ENCODE results near the gene ATP1B3.
"Not testable (repeated sequence)": the region's sequence is repeated elsewhere in the genome, so short reads cannot be mapped to it uniquely, and the experiment has no call there.

The ATP1B3 gene

GRCh38 chr3:141875893-141876380, 506 bp upstream of the ATP1B3 start:
- peak overlapping the region; percentile 87 for H3K4me3 Mint-ChIP-seq
- no peaks in the 10 kb centered on the region for H3K9me3 Mint-ChIP-seq
- peak overlapping the region; percentile 87 for H3K27ac Mint-ChIP-seq
- H3K36me3 Mint-ChIP-seq (ENCODE audit: low read depth): peaks cover 2% of the 10 kb centered on the region
- no peaks in the 10 kb centered on the region for H3K27me3 Mint-ChIP-seq (ENCODE audit: low read depth)
- peaks cover 24% of the 10 kb centered on the region for H3K4me1 Mint-ChIP-seq (ENCODE audit: low read depth)

GRCh38 chr3:141876891-141877621, 613 bp downstream of the ATP1B3 start:
- Mint-ChIP-seq H3K4me1 (ENCODE audit: low read depth) (peaks cover 32% of the 10 kb centered on the region), H3K4me3 (peak overlapping the region; percentile 88), H3K9me3 (no peaks in the 10 kb centered on the region), H3K27me3 (ENCODE audit: low read depth) (no peaks in the 10 kb centered on the region), H3K27ac (peak overlapping the region; percentile 90), H3K36me3 (ENCODE audit: low read depth) (peaks cover 2% of the 10 kb centered on the region)

DNA sequence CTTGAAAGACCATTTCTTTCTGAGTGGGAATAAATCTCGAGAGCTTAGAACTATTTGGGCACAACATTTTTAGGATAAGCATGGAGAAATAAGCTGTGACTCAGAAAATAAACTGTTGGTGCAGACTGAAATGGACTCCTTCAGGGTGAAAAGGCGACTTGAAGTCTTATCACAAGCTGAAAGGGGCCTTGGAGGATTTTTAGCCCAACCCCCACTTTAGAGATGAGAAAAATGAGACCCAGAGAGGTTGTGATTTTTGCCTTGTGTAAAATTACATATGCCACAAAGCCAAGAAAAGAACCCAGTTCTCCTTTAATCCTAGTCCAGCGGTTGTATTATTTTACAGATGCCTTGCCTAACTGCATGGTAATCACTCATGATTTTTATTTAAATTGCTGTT, 1.5 kb downstream of the ATP1B3 start:
- Mint-ChIP-seq H3K4me3 (peak overlapping the region; percentile 88), H3K27me3 (ENCODE audit: low read depth) (no peaks in the 10 kb centered on the region), H3K36me3 (ENCODE audit: low read depth) (peaks cover 2% of the 10 kb centered on the region), H3K9me3 (no peaks in the 10 kb centered on the region), H3K4me1 (ENCODE audit: low read depth) (peaks cover 33% of the 10 kb centered on the region), H3K27ac (peak overlapping the region; percentile 90)

DNA sequence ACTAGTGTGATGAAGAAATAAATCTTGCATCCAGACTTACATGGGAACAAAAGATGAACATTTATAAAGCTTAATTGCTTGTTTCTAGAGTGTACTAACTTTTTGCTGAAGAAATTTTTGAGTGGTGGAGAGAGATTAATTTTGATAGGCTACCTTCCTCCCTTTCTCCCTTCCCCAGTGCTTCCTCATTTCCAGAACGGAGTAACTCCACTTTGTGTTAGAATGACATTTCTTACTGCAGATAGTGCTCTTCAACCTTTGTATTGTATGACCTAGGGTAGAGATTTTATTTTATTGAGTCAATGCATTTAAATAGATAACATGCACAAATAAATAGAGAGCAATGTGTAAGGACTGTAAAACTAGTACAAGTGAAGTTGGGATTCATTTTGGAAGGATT, 1.9 kb downstream of the ATP1B3 start:
- H3K4me3 Mint-ChIP-seq: peak overlapping the region; percentile 88
- no peaks in the 10 kb centered on the region for H3K27me3 Mint-ChIP-seq (ENCODE audit: low read depth)
- H3K27ac Mint-ChIP-seq: no peak overlapping the region
- H3K4me1 Mint-ChIP-seq (ENCODE audit: low read depth): peaks cover 33% of the 10 kb centered on the region
- H3K9me3 Mint-ChIP-seq: no peaks in the 10 kb centered on the region
- peaks cover 2% of the 10 kb centered on the region for H3K36me3 Mint-ChIP-seq (ENCODE audit: low read depth)

DNA sequence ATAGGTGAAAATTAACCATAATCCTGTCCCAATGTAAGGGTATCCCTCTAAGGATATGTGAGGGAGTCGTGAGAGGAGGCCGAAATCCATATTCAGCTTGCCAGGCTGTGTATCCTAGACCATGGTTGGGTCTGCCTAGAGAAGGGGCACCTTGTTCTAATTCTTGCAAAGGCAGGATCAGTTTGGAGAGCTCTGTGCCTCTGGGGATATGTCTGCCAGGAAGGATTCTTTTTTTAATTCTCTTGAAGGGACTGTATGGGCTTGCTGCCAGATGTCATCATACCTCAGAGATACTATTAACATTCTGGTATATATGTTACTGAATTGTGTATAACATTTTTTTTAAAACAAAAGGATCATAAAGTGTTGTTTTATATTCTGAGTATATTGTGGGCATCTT, 2.4 kb downstream of the ATP1B3 start:
- Mint-ChIP-seq H3K27ac (no peak overlapping the region), H3K27me3 (ENCODE audit: low read depth) (no peaks in the 10 kb centered on the region), H3K4me3 (no peak overlapping the region), H3K4me1 (ENCODE audit: low read depth) (peaks cover 33% of the 10 kb centered on the region), H3K36me3 (ENCODE audit: low read depth) (peaks cover 2% of the 10 kb centered on the region), H3K9me3 (no peaks in the 10 kb centered on the region)

GRCh38 chr3:141881702-141882101, 5.3 kb downstream of the ATP1B3 start:
- no peaks in the 10 kb centered on the region for H3K27me3 Mint-ChIP-seq (ENCODE audit: low read depth)
- H3K36me3 Mint-ChIP-seq (ENCODE audit: low read depth): peaks cover 9% of the 10 kb centered on the region
- H3K9me3 Mint-ChIP-seq: no peaks in the 10 kb centered on the region
- no peak overlapping the region for H3K27ac Mint-ChIP-seq
- no peak overlapping the region for H3K4me3 Mint-ChIP-seq
- H3K4me1 Mint-ChIP-seq (ENCODE audit: low read depth): peaks cover 35% of the 10 kb centered on the region

DNA sequence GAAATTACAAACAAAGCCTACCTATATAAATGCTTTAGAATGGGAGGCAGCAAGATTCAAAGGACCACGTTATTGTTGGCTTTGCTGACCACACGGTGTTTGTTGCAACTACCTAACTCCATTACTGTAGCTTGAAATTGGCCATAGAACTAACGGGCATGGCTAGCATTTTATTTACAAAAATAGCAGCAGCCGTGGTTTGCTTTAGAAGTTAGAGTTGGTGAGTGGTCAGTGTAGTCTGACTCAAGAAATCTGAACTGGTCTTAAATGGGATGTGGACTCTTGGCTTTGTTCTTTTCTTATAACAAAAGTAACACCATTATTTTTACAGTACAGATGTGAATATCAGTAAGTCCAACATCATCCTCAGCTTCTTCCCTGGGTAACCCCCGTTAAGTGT, 10.6 kb downstream of the ATP1B3 start:
- Mint-ChIP-seq H3K27me3 (ENCODE audit: low read depth) (no peaks in the 10 kb centered on the region), H3K36me3 (ENCODE audit: low read depth) (peaks cover 24% of the 10 kb centered on the region), H3K27ac (no peak overlapping the region), H3K4me1 (ENCODE audit: low read depth) (peaks cover 16% of the 10 kb centered on the region), H3K9me3 (peaks cover 8% of the 10 kb centered on the region), H3K4me3 (no peak overlapping the region)

DNA sequence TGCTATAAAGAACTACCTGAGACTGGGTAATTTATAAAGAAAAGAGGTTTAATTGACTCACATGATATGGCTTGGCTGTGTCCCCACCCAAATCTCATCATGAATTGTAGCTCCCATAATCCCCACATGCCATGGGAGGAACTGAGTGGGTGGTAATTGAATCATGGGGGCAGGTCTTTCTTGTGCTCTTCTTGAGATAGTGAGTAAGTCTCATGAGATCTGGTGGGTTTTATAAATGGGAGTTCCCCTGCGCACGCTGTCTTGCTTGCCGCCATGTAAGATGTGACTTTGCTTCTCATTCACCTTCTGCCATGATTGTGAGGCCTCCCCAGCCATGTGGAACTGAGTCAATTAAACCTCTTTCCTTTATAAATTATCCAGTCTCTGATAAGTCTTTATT, 12.1 kb downstream of the ATP1B3 start:
- peaks cover 28% of the 10 kb centered on the region for H3K36me3 Mint-ChIP-seq (ENCODE audit: low read depth)
- peaks cover 19% of the 10 kb centered on the region for H3K4me1 Mint-ChIP-seq (ENCODE audit: low read depth)

DNA sequence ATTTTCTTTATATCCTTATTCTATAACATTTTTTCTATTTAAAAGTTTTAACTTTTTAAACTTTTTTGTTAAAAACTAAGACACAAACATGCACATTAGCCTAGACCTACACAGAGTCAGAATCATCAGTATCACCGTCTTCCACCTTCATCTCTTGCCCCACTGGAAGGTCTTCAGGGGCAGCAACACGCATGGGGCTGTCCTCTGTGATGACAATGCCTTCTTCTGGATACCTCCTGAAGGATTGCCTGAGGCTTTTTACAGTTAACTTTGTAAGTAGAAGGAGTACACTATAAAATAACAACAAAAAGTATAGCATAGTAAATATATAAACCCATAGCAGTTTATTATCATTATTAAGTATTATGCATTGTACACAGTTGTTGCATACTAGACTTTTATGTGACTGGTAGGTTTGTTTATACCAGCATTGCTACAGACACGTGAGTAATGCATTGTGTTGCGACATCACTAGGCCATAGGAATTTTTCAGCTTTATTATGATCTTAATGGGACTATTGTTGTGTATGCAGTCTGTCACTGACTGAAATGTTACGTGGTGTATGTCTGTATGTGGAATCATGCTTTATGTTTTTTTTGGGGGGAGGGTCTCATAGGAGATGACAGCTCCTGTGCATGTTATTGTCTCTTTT, 18.2 kb downstream of the ATP1B3 start:
- peaks cover 25% of the 10 kb centered on the region for H3K36me3 Mint-ChIP-seq (ENCODE audit: low read depth)
- H3K4me3 Mint-ChIP-seq: no peak overlapping the region
- H3K4me1 Mint-ChIP-seq (ENCODE audit: low read depth): peaks cover 12% of the 10 kb centered on the region
- H3K27ac Mint-ChIP-seq: no peak overlapping the region
- H3K27me3 Mint-ChIP-seq (ENCODE audit: low read depth): no peaks in the 10 kb centered on the region
- H3K9me3 Mint-ChIP-seq: peaks cover 10% of the 10 kb centered on the region

More for the DNA sequence above, 12.1 kb downstream of the ATP1B3 start:
- not testable (repeated sequence) for H3K27me3 Mint-ChIP-seq (ENCODE audit: low read depth); H3K4me3 Mint-ChIP-seq; H3K27ac Mint-ChIP-seq; H3K9me3 Mint-ChIP-seq

GRCh38 chr3:141895731-141896130, 19.3 kb downstream of the ATP1B3 start:
- Mint-ChIP-seq H3K27me3 (ENCODE audit: low read depth) (no peaks in the 10 kb centered on the region), H3K9me3 (peaks cover 17% of the 10 kb centered on the region), H3K27ac (no peak overlapping the region), H3K4me3 (no peak overlapping the region), H3K4me1 (ENCODE audit: low read depth) (peaks cover 12% of the 10 kb centered on the region), H3K36me3 (ENCODE audit: low read depth) (peaks cover 31% of the 10 kb centered on the region)

DNA sequence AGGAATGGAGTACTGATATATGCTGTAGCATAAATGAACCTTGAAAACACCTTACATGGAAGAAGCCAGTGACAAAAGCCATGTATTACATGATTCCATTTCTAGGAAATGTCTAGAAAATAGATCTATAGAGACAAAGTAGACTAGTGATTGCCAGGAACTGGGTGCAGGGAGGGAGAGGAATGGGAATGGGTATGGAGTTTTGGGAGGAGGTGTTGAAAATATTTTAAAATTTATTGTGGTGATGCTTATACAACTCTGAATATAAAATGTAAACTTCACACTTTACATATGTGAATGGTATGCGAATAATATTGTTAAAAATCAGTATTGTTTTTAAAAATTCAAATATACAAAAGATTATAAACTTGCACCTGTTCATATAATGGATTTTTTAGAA, 22.5 kb downstream of the ATP1B3 start:
- Mint-ChIP-seq H3K4me1 (ENCODE audit: low read depth) (peaks cover 13% of the 10 kb centered on the region), H3K27ac (no peak overlapping the region), H3K36me3 (ENCODE audit: low read depth) (peaks cover 34% of the 10 kb centered on the region)

DNA sequence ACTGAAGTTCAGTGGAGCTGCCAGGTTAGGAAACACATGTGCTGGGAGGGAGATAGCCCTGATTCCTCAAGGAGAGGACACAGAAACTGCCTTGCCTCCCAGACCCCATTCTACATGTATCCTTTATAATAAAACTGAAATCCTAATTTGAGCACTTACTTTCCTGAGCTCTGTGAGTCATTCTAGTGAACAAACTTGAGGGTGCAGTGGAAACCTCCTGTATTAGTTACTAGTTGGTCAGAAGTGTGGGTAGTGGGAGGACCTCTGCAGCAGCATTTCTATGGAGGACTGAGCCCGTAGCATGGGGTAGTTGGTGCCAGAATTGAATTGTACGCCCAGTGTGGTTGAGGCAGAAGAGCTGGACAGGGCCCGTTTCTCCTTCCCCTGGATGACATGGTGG, 23.9 kb downstream of the ATP1B3 start:
- Mint-ChIP-seq H3K36me3 (ENCODE audit: low read depth) (peaks cover 34% of the 10 kb centered on the region), H3K4me3 (no peak overlapping the region), H3K9me3 (peaks cover 17% of the 10 kb centered on the region), H3K27ac (no peak overlapping the region), H3K27me3 (ENCODE audit: low read depth) (no peaks in the 10 kb centered on the region), H3K4me1 (ENCODE audit: low read depth) (peaks cover 9% of the 10 kb centered on the region)

More for the DNA sequence above, 22.5 kb downstream of the ATP1B3 start:
- Mint-ChIP-seq H3K4me3 (no peak overlapping the region), H3K9me3 (peaks cover 17% of the 10 kb centered on the region), H3K27me3 (ENCODE audit: low read depth) (no peaks in the 10 kb centered on the region)

GRCh38 chr3:141901914-141902313, 25.5 kb downstream of the ATP1B3 start:
- Mint-ChIP-seq H3K27me3 (ENCODE audit: low read depth) (no peaks in the 10 kb centered on the region), H3K27ac (no peak overlapping the region), H3K4me1 (ENCODE audit: low read depth) (peaks cover 9% of the 10 kb centered on the region), H3K36me3 (ENCODE audit: low read depth) (peaks cover 31% of the 10 kb centered on the region), H3K4me3 (no peak overlapping the region), H3K9me3 (peaks cover 17% of the 10 kb centered on the region)

DNA sequence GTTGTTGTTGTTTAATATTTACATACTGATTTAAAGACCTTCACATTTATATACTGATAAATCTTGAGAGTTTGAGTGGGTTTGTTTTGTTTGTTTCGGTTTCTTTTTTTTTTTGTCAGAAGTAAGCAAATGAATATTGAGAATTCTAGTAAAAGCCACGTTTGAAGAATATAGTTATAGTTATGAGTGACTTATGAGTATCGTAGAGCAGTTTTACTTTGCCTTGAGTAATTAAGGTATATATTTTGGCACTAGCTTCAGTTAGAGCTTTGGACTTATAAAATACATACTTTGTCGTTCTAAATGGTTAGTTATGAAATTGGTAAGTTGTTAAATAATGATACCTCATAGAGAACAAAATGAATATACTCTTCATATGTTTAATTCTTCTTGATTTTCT, 27.8 kb downstream of the ATP1B3 start:
- peaks cover 7% of the 10 kb centered on the region for H3K4me1 Mint-ChIP-seq (ENCODE audit: low read depth)

DNA sequence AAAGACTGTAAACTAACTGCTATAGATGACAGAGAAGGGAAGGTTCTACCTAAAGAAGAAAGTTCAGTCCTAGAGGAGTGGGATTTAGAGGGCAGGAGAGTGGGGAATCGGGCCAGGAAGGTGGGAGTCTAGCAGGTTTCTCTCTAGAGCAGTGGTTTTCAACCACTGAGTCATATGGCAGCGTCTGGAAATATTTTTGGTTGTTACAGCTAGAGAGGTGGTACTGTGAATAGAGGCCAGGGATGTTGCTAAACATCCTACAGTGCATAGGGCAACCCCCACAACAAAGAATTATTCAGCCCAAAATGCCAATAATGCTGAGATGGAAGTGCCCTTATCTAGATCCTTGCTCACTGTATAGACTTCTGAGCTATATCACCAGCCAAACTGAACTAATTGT, 28.7 kb downstream of the ATP1B3 start:
- Mint-ChIP-seq H3K9me3 (peaks cover 4% of the 10 kb centered on the region), H3K4me3 (no peak overlapping the region), H3K27me3 (ENCODE audit: low read depth) (no peaks in the 10 kb centered on the region), H3K27ac (no peak overlapping the region), H3K4me1 (ENCODE audit: low read depth) (peaks cover 7% of the 10 kb centered on the region), H3K36me3 (ENCODE audit: low read depth) (peaks cover 36% of the 10 kb centered on the region)

More for the DNA sequence above, 27.8 kb downstream of the ATP1B3 start:
- H3K9me3 Mint-ChIP-seq: peaks cover 7% of the 10 kb centered on the region
- H3K4me3 Mint-ChIP-seq: no peak overlapping the region
- peaks cover 34% of the 10 kb centered on the region for H3K36me3 Mint-ChIP-seq (ENCODE audit: low read depth)
- no peaks in the 10 kb centered on the region for H3K27me3 Mint-ChIP-seq (ENCODE audit: low read depth)
- no peak overlapping the region for H3K27ac Mint-ChIP-seq
